Neural progenitor cell (in vitro differentiated cells): Measurements from ENCODE around the gene CNOT9. TPM values are rescaled to one million over a fixed set of nuclear protein-coding genes. Genes with fewer than 3 reads are reported as not detected.

Experiments
- DNase-seq: peaks from one replicate; pipeline ENCODE4 v3.0.0-alpha.2; 2016; ENCODE audit warnings: low spot score
- H2AFZ ChIP-seq: fragments of 200-600 bp; sonication (generic); replicated peaks from 2 replicates; pipeline ENCODE4 v1.6.1; 2016; ENCODE audit warnings: antibody characterized with exemption
- H3F3A ChIP-seq: fragments of 200-600 bp; sonication (generic); 2 replicates; pipeline ENCODE4 v1.6.1; 2016; ENCODE audit warnings: antibody characterized with exemption, low read depth
- H3K27ac ChIP-seq: fragments of 200-600 bp; sonication (generic); 2 replicates; pipeline ENCODE4 v1.5.1; 2016; ENCODE audit warnings: mild to moderate bottlenecking
- H3K27me3 ChIP-seq: fragments of 200-600 bp; sonication (generic); 2 replicates; pipeline ENCODE4 v1.6.1; 2016; ENCODE audit warnings: mild to moderate bottlenecking, moderate library complexity
- H3K36me3 ChIP-seq: fragments of 200-600 bp; sonication (generic); 2 replicates; pipeline ENCODE4 v1.5.1; 2016
- H3K4me1 ChIP-seq: fragments of 200-600 bp; sonication (generic); 2 replicates; pipeline ENCODE4 v1.6.1; 2016; ENCODE audit warnings: mixed run types
- H3K4me2 ChIP-seq: fragments of 200-600 bp; sonication (generic); 2 replicates; pipeline ENCODE4 v1.6.1; 2016
- H3K4me3 ChIP-seq: fragments of 200-600 bp; sonication (generic); 2 replicates; pipeline ENCODE4 v1.5.1; 2016
- H3K79me2 ChIP-seq: fragments of 200-600 bp; sonication (generic); 2 replicates; pipeline ENCODE4 v1.6.1; 2016; ENCODE audit warnings: low read depth
- H3K9ac ChIP-seq: fragments of 200-600 bp; sonication (generic); 2 replicates; pipeline ENCODE4 v1.6.1; 2016
- H3K9me3 ChIP-seq: fragments of 200-600 bp; sonication (generic); 2 replicates; pipeline ENCODE4 v1.5.1; 2016; ENCODE audit warnings: low read depth
- H4K20me1 ChIP-seq: fragments of 200-600 bp; sonication (generic); 2 replicates; pipeline ENCODE4 v1.6.1; 2016; ENCODE audit warnings: low read depth
- H3K27ac Mint-ChIP-seq: 3 replicates; pipeline ENCODE4 v1.8.0; 2021; ENCODE audit warnings: mixed read lengths
- H3K27me3 Mint-ChIP-seq: 2 replicates; pipeline ENCODE4 v1.8.0; 2022; ENCODE audit warnings: low read depth, mild to moderate bottlenecking, inconsistent platforms, moderate library complexity, mixed read lengths; ENCODE audit not compliant: insufficient read depth
- H3K36me3 Mint-ChIP-seq: 3 replicates; pipeline ENCODE4 v1.8.0; 2021; ENCODE audit warnings: mixed read lengths
- H3K4me1 Mint-ChIP-seq: 3 replicates; pipeline ENCODE4 v1.8.0; 2021; ENCODE audit warnings: mixed read lengths
- H3K4me3 Mint-ChIP-seq: 3 replicates; pipeline ENCODE4 v1.8.0; 2021; ENCODE audit warnings: mild to moderate bottlenecking, moderate library complexity, mixed read lengths
- H3K9me3 Mint-ChIP-seq: 3 replicates; pipeline ENCODE4 v1.8.0; 2020; ENCODE audit warnings: mixed read lengths
- CTCF ChIP-seq: fragments of 200-600 bp; sonication (generic); IDR thresholded peaks from 2 replicates; pipeline ENCODE4 v1.5.1; 2017; ENCODE audit warnings: antibody characterized with exemption, mild to moderate bottlenecking
- EZH2 ChIP-seq: fragments of 200-600 bp; sonication (generic); IDR thresholded peaks from 2 replicates; pipeline ENCODE4 v1.6.1; 2017; ENCODE audit warnings: antibody characterized with exemption, mild to moderate bottlenecking, moderate library complexity
- EZH2phosphoT487 ChIP-seq: fragments of 200-600 bp; sonication (generic); IDR thresholded peaks from 2 replicates; pipeline ENCODE4 v1.6.1; 2017; ENCODE audit warnings: antibody characterized with exemption
- total RNA-seq: library from RNA; depleted of rRNA; stranded (reverse); fragments of >200 nt; gene quantifications from 2 replicates; pipeline ENCODE4 v1.2.3, GENCODE V29; 2015; ENCODE audit warnings: low replicate concordance

The CNOT9 gene
- total RNA-seq, 1 donor from 2014 or later, result 87.1 TPM

GRCh38 chr2:218585541-218585940 is 16.9 kb downstream of the CNOT9 start:
- Histone ChIP-seq H2AFZ (no peak overlapping the region), H3K9ac (no peak overlapping the region), H4K20me1 (peaks cover 33% of the 10 kb centered on the region), H3K4me1 (no peaks in the 10 kb centered on the region), H3K4me3 (no peak overlapping the region), H3K27me3 (no peaks in the 10 kb centered on the region), H3K79me2 (peaks cover 15% of the 10 kb centered on the region), H3F3A (no peaks in the 10 kb centered on the region), H3K9me3 (no peaks in the 10 kb centered on the region), H3K27ac (no peak overlapping the region), H3K4me2 (no peak overlapping the region), H3K36me3 (peaks cover 27% of the 10 kb centered on the region)
- Mint-ChIP-seq H3K4me3 (no peak overlapping the region), H3K36me3 (peaks cover 41% of the 10 kb centered on the region), H3K4me1 (no peaks in the 10 kb centered on the region), H3K27ac (no peak overlapping the region), H3K27me3 (no peaks in the 10 kb centered on the region), H3K9me3 (no peaks in the 10 kb centered on the region)
- no peak for TF ChIP-seq EZH2
- TF ChIP-seq CTCF, result no peak
- no peak for DNase-seq

DNA sequence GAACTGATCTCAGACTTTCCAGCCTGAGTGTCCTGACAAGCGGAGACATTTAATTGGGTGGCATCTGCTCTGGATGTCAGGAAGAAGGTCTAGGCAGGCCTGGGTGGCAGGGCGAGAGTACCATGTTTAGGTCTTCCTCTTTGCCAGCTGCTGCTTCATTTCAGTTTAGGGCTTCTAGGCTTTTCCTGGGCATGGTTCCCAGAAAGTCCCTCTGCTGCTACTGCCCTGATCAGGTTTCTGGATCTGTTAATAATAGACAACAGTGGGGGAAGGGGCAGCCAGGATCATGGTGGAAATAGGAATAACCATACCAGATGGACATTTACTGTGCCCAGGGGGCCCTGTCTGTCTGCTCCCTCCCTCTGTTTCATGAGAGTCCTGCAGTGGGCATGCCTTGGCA is 36.8 kb downstream of the CNOT9 start:
- no peak overlapping the region for H2AFZ ChIP-seq
- H3K27ac Mint-ChIP-seq, result no peak overlapping the region
- H3K36me3 ChIP-seq, result no peaks in the 10 kb centered on the region

GRCh38 chr2:218607436-218608115 is 38.9 kb downstream of the CNOT9 start, which contains the start of gene PLCD4:
Gene PLCD4, plus strand, starts transcription at chr2:218607899. Its CDS starts 7,841 bp downstream, at chr2:218615740.
- Histone ChIP-seq H3K36me3 (no peaks in the 10 kb centered on the region), H3K9ac (no peak within 1 kb of the TSS), H3K27me3 (no peaks in the 10 kb centered on the region), H3F3A (peaks cover 3% of the 10 kb centered on the region), H3K27ac (no peak within 1 kb of the TSS), H3K4me2 (peak within 1 kb of the TSS; percentile 33), H3K79me2 (no peaks in the 10 kb centered on the region), H3K4me1 (peaks cover 4% of the 10 kb centered on the region), H2AFZ (peak within 1 kb of the TSS; percentile 20), H4K20me1 (no peaks in the 10 kb centered on the region), H3K4me3 (no peak within 1 kb of the TSS), H3K9me3 (no peaks in the 10 kb centered on the region)
- TF ChIP-seq EZH2phosphoT487, result no peak
- TF ChIP-seq CTCF, result no peak
- TF ChIP-seq EZH2, result no peak
- peaks cover 2% of the 10 kb centered on the region for H3K27me3 Mint-ChIP-seq
- peak within 1 kb of the TSS; percentile 29 for H3K27ac Mint-ChIP-seq
- DNase-seq, result peak; percentile 47
- H3K4me1 Mint-ChIP-seq, result peaks cover 10% of the 10 kb centered on the region
- no peaks in the 10 kb centered on the region for H3K9me3 Mint-ChIP-seq
- H3K36me3 Mint-ChIP-seq, result no peaks in the 10 kb centered on the region
- H3K4me3 Mint-ChIP-seq, result peak within 1 kb of the TSS; percentile 16

More for the DNA sequence above, 36.8 kb downstream of the CNOT9 start:
- TF ChIP-seq EZH2phosphoT487 (no peak), CTCF (no peak), EZH2 (no peak)
- no peaks in the 10 kb centered on the region for H3K36me3 Mint-ChIP-seq
- no peaks in the 10 kb centered on the region for H3K79me2 ChIP-seq
- H3K4me3 Mint-ChIP-seq, result no peak overlapping the region
- no peak overlapping the region for H3K4me2 ChIP-seq
- no peak overlapping the region for H3K9ac ChIP-seq
- peaks cover 3% of the 10 kb centered on the region for H3F3A ChIP-seq
- H3K4me3 ChIP-seq, result no peak overlapping the region
- H3K9me3 Mint-ChIP-seq, result no peaks in the 10 kb centered on the region
- peaks cover 10% of the 10 kb centered on the region for H3K4me1 Mint-ChIP-seq
- no peak overlapping the region for H3K27ac ChIP-seq
- peaks cover 2% of the 10 kb centered on the region for H3K27me3 Mint-ChIP-seq
- DNase-seq, result no peak
- no peaks in the 10 kb centered on the region for H4K20me1 ChIP-seq
- H3K9me3 ChIP-seq, result no peaks in the 10 kb centered on the region
- peaks cover 4% of the 10 kb centered on the region for H3K4me1 ChIP-seq
- H3K27me3 ChIP-seq, result no peaks in the 10 kb centered on the region
